Smooth muscle cell (in vitro differentiated cells): ENCODE results near the gene RBMXL2. TPM values are rescaled to one million over a fixed set of nuclear protein-coding genes. Genes with fewer than 3 reads are reported as not detected.

Source experiments
- DNase-seq: peaks from one replicate; lab custom pipeline; 2025; ENCODE audit not compliant: unreplicated experiment; lab: John Stamatoyannopoulos, UW
- H2AFZ ChIP-seq: fragments of 200-600 bp; sonication (generic); 2 replicates; pipeline ENCODE4 v1.6.0; 2016; ENCODE audit warnings: antibody characterized with exemption, low read depth, mild to moderate bottlenecking
- H3F3A ChIP-seq: fragments of 200-600 bp; sonication (generic); 2 replicates; pipeline ENCODE4 v1.6.0; 2017; ENCODE audit warnings: antibody characterized with exemption, low read depth
- H3K27ac ChIP-seq: fragments of 200-600 bp; sonication (generic); 2 replicates; pipeline ENCODE4 v1.5.1; 2016; ENCODE audit warnings: low read depth, mild to moderate bottlenecking
- H3K27me3 ChIP-seq: fragments of 200-600 bp; sonication (generic); 2 replicates; pipeline ENCODE4 v1.6.1; 2016; ENCODE audit warnings: low read depth, mild to moderate bottlenecking
- H3K36me3 ChIP-seq: fragments of 200-600 bp; sonication (generic); 2 replicates; pipeline ENCODE4 v1.5.1; 2016; ENCODE audit warnings: low read depth
- H3K4me1 ChIP-seq: fragments of 200-600 bp; sonication (generic); 2 replicates; pipeline ENCODE4 v1.5.1; 2016; ENCODE audit warnings: low read depth
- H3K4me2 ChIP-seq: fragments of 200-600 bp; sonication (generic); 2 replicates; pipeline ENCODE4 v1.6.0; 2016; ENCODE audit warnings: mild to moderate bottlenecking
- H3K4me3 ChIP-seq: fragments of 200-600 bp; sonication (generic); 2 replicates; pipeline ENCODE4 v1.5.1; 2016; ENCODE audit warnings: mild to moderate bottlenecking
- H3K79me2 ChIP-seq: fragments of 200-600 bp; sonication (generic); 2 replicates; pipeline ENCODE4 v1.6.0; 2016; ENCODE audit warnings: low read depth, mild to moderate bottlenecking
- H3K9ac ChIP-seq: fragments of 200-600 bp; sonication (generic); 2 replicates; pipeline ENCODE4 v1.6.0; 2016; ENCODE audit warnings: low read depth
- H3K9me3 ChIP-seq: fragments of 200-600 bp; sonication (generic); replicated peaks from 2 replicates; pipeline ENCODE4 v1.5.1; 2016; ENCODE audit warnings: low read depth
- H4K20me1 ChIP-seq: fragments of 200-600 bp; sonication (generic); 2 replicates; pipeline ENCODE4 v1.6.0; 2016; ENCODE audit warnings: low read depth
- WGBS: methylation state at CpG from one replicate; pipeline ENCODE4 v1.1.7; 2016; ENCODE audit warnings: low lambda C conversion rate; 5-methylcytosine and 5-hydroxymethylcytosine counted together
- polyA plus RNA-seq: library from polyadenylated mRNA; unstranded; fragments of >200 nt; fragmentation: Nextera tagmentation; extraction: Ambion mirVana; gene quantifications from 2 replicates; pipeline ENCODE4 v1.2.1, GENCODE V29; 2016
- total RNA-seq: library from RNA; depleted of rRNA; stranded (reverse); fragments of >200 nt; gene quantifications from 2 replicates; pipeline ENCODE4 v1.2.3, GENCODE V29; 2014
- TF ChIP-seq, protein P1 (sequence below): fragments of 200-600 bp; sonication (generic); IDR thresholded peaks from 2 replicates; pipeline ENCODE4 v1.5.1; 2017; ENCODE audit warnings: borderline replicate concordance, mild to moderate bottlenecking, antibody characterized with exemption; ENCODE audit not compliant: insufficient read depth, poor library complexity, severe bottlenecking

The RBMXL2 gene
- total and polyA plus RNA-seq, 2 experiments from 2014 or later: 0.14 TPM; not detected in 1

DNA sequence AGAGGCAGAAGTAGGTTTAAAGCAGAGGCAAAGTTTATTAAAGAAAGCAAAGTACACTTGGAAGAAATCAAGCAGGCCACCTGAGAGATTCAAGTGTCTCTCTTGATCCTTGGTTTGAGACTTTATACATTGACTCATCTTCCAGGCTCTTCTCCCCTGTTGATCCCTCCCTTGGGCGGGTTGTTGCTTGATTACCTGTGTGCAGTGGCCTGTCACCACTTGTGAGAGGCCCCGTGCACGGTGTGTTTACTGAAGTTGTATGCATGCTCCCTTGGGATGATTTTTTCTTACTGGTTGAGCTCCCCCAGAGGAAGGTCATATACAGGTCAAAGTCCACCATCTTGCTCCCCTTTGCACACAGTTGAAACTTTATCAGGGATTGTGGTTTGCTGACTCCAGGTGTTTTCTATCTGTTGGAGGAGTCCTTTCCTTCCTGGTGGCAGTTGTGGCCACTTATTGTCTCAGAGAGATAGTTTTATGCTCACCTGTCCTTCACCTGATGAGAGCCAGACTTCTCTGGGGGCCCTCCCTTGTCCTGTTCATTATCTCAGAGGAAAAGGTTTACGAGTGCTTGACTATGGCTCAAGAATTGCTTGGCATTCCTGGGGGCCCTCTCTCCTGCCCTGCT lies 16.3 kb upstream of the RBMXL2 start:
- no peaks in the 10 kb centered on the region for H3F3A ChIP-seq
- no peaks in the 10 kb centered on the region for H3K9me3 ChIP-seq
- no peak for DNase-seq
- no peak overlapping the region for H3K9ac ChIP-seq
- H3K36me3 ChIP-seq: no peaks in the 10 kb centered on the region
- no peaks in the 10 kb centered on the region for H4K20me1 ChIP-seq
- no peak overlapping the region for H3K27ac ChIP-seq
- no peaks in the 10 kb centered on the region for H3K79me2 ChIP-seq
- no peaks in the 10 kb centered on the region for H3K4me1 ChIP-seq
- no peak overlapping the region for H3K4me2 ChIP-seq
- TF ChIP-seq, protein P1, sequence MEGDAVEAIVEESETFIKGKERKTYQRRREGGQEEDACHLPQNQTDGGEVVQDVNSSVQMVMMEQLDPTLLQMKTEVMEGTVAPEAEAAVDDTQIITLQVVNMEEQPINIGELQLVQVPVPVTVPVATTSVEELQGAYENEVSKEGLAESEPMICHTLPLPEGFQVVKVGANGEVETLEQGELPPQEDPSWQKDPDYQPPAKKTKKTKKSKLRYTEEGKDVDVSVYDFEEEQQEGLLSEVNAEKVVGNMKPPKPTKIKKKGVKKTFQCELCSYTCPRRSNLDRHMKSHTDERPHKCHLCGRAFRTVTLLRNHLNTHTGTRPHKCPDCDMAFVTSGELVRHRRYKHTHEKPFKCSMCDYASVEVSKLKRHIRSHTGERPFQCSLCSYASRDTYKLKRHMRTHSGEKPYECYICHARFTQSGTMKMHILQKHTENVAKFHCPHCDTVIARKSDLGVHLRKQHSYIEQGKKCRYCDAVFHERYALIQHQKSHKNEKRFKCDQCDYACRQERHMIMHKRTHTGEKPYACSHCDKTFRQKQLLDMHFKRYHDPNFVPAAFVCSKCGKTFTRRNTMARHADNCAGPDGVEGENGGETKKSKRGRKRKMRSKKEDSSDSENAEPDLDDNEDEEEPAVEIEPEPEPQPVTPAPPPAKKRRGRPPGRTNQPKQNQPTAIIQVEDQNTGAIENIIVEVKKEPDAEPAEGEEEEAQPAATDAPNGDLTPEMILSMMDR: no peak
- H2AFZ ChIP-seq: no peak overlapping the region
- no peak overlapping the region for H3K4me3 ChIP-seq
- no peaks in the 10 kb centered on the region for H3K27me3 ChIP-seq
- 48% methylated on average over 4 of the region's 4 CpGs for WGBS

DNA sequence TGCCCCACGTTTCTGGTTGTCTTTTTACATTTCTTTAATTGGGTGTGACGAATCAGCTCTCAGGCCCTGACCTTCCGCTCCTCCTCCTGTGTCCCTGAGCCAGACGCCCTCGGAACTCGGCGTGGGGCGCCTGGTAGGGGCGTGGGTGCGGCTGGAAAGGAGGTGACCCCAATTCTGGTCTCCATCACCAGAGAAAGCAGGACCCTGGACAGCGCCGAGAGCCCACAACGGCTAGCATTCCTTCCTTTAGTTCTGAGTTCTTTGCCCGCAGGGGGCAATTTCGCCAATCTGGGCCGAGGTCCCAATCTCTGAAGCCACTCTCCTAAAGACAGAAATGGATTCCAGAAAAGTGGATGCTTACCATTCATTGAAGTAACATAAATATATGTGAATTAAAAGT lies 11.7 kb upstream of the RBMXL2 start:
- Histone ChIP-seq H4K20me1 (no peaks in the 10 kb centered on the region), H3K9ac (no peak overlapping the region), H3K4me1 (no peaks in the 10 kb centered on the region), H3K79me2 (no peaks in the 10 kb centered on the region), H3K4me3 (no peak overlapping the region), H3K36me3 (no peaks in the 10 kb centered on the region), H2AFZ (no peak overlapping the region), H3K9me3 (no peaks in the 10 kb centered on the region), H3K27ac (no peak overlapping the region), H3F3A (no peaks in the 10 kb centered on the region), H3K4me2 (no peak overlapping the region), H3K27me3 (no peaks in the 10 kb centered on the region)
- no peak for DNase-seq
- 85% methylated on average over 16 of the region's 16 CpGs for WGBS
- TF ChIP-seq, protein P1: no peak

DNA sequence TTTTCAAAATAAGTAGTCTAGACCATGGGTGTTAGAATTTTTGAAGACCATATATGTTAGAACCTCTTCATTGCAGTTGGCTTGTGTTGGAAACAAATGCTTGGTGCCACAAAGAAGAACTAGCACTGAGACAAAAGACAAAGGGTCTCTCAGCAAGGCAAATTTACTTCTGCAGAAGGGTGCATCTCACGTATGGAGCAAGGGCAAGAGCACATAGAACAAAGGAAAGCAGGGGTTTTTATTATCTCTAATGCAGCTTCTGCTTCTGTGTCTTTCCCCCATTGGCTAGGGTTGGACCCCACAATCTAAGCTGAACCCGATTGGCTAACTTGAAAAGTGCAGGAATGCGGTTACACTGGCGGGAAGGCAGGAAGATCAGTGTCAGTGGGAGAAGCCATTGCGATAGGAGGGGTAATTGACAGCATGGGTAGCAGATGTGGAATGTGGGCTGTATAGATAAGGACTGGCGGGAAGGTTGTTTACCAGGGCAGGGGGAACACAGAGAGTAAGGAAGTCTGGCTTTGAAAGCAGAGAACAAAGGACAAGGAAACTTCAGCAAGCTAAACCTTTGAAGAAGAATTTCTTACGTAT lies 9.2 kb upstream of the RBMXL2 start:
- TF ChIP-seq, protein P1: no peak
- H3K4me2 ChIP-seq: no peak overlapping the region
- no peak overlapping the region for H3K9ac ChIP-seq
- no peaks in the 10 kb centered on the region for H3K79me2 ChIP-seq
- no peaks in the 10 kb centered on the region for H3K36me3 ChIP-seq
- H3K27me3 ChIP-seq: no peaks in the 10 kb centered on the region
- H3K9me3 ChIP-seq: no peaks in the 10 kb centered on the region
- H3F3A ChIP-seq: no peaks in the 10 kb centered on the region
- DNase-seq: no peak
- WGBS: 39% methylated on average over 7 of the region's 7 CpGs
- H2AFZ ChIP-seq: no peak overlapping the region
- no peaks in the 10 kb centered on the region for H4K20me1 ChIP-seq
- H3K4me1 ChIP-seq: no peaks in the 10 kb centered on the region
- no peak overlapping the region for H3K27ac ChIP-seq
- H3K4me3 ChIP-seq: no peak overlapping the region

DNA sequence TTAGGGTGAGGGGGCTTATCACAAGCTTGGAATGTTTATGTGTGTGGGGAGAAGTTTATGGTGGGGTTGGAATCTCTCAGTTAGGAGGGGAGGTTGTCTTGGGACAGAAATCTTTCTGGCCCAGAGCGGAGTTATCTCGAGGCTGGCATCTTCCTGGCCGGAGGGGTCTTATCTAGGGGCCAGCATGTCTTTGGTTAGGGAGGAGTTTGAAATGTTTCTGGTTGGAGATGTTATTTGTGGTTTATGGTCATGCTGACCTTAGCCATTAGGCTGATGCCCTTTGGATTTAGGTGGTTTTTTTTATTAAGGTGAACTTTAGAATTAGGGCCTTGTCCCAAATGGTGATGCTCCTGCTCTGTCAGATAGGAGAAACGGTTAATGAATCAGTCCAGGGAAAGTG lies 7.9 kb upstream of the RBMXL2 start:
- H4K20me1 ChIP-seq: no peaks in the 10 kb centered on the region
- H3K9me3 ChIP-seq: no peaks in the 10 kb centered on the region
- no peaks in the 10 kb centered on the region for H3K27me3 ChIP-seq
- H3K9ac ChIP-seq: no peak overlapping the region
- no peaks in the 10 kb centered on the region for H3K4me1 ChIP-seq
- no peaks in the 10 kb centered on the region for H3F3A ChIP-seq
- DNase-seq: no peak
- H3K4me3 ChIP-seq: no peak overlapping the region
- H3K27ac ChIP-seq: no peak overlapping the region
- H3K79me2 ChIP-seq: no peaks in the 10 kb centered on the region
- no peak overlapping the region for H2AFZ ChIP-seq
- 41% methylated on average over 4 of the region's 4 CpGs for WGBS
- no peak overlapping the region for H3K4me2 ChIP-seq
- TF ChIP-seq, protein P1: no peak
- no peaks in the 10 kb centered on the region for H3K36me3 ChIP-seq
